ENCODE results near the gene SLC25A21.

SLC25A21 gene

GRCh38 chr14:36659010-36659821 is 513.2 kb downstream of the SLC25A21 start:
- DNase-seq: no peak

- no peak for DNase-seq
Observed at GRCh38 chr14:36658123-36659009, 514.0 kb downstream of the SLC25A21 start.

- DNase-seq: peak; percentile 21
Observed at GRCh38 chr14:36657399-36658122, 514.8 kb downstream of the SLC25A21 start.

- DNase-seq: peak; percentile 22
Observed at GRCh38 chr14:36656687-36657398, 515.6 kb downstream of the SLC25A21 start.

GRCh38 chr14:36655963-36656686 is 516.3 kb downstream of the SLC25A21 start:
- DNase-seq: peak; percentile 86

- no peak for DNase-seq
Observed at GRCh38 chr14:36655571-36655962, 516.8 kb downstream of the SLC25A21 start.

- DNase-seq: no peak
Observed at GRCh38 chr14:36654794-36655381, 517.5 kb downstream of the SLC25A21 start.

- DNase-seq: no peak
Observed at GRCh38 chr14:36653962-36654793, 518.2 kb downstream of the SLC25A21 start.

- DNase-seq: no peak
Observed at GRCh38 chr14:36653413-36653812, 519.0 kb downstream of the SLC25A21 start.

GRCh38 chr14:36652542-36653201 is 519.7 kb downstream of the SLC25A21 start:
- DNase-seq: no peak

GRCh38 chr14:36649872-36650650 is 522.3 kb downstream of the SLC25A21 start:
- DNase-seq: no peak

GRCh38 chr14:36647824-36648753 is 524.3 kb downstream of the SLC25A21 start:
- peak; percentile 66 for DNase-seq

- no peak for DNase-seq
Observed at GRCh38 chr14:36647417-36647823, 525.0 kb downstream of the SLC25A21 start.

- DNase-seq: no peak
Observed at GRCh38 chr14:36646664-36647416, 525.6 kb downstream of the SLC25A21 start.

- DNase-seq: no peak
Observed at GRCh38 chr14:36633580-36633979, 538.8 kb downstream of the SLC25A21 start.

Data from NCI-H774 (cell line).